ENCODE results near the gene MERTK. TPM values are rescaled to one million over a fixed set of nuclear protein-coding genes. Genes with fewer than 3 reads are reported as not detected.

The MERTK gene
- total and polyA plus RNA-seq, 2 experiments from 2014 or later, result 16.4 to 29.6 TPM

DNA sequence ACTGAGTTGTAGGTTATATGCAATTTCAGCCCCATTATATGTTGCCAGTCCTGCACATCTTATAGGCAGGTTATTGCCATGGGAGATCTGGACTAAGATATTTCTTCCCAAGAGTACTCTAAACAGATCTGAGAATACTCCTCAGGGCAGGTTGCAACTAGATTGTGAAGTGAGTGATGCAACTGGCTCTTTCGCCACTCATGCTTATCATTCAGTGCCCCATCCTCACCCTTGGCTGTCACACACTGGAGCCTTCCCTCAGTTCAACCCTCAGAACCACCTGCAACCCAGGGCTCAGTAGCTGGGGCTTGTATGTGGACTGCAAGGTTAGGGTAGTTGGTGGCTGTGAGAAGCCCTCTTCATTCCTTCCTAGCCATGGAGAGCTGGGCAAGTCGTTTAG, 14.1 kb downstream of the MERTK start:
- Histone ChIP-seq H3K27me3 (no peaks in the 10 kb centered on the region), H3K9me3 (ENCODE audit: low read depth) (no peaks in the 10 kb centered on the region), H3K27ac (no peak overlapping the region), H3K4me2 (no peak overlapping the region), H3K79me2 (peaks cover 89% of the 10 kb centered on the region), H3K4me1 (ENCODE audit: insufficient read depth) (peaks cover 36% of the 10 kb centered on the region), H2AFZ (no peak overlapping the region), H3K9me2 (replicated peaks; ENCODE audit: insufficient read depth) (no peaks in the 10 kb centered on the region), H4K20me1 (ENCODE audit: insufficient read depth, poor library complexity, severe bottlenecking) (no peaks in the 10 kb centered on the region), H3K36me3 (replicated peaks; ENCODE audit: insufficient read depth, low read depth) (no peaks in the 10 kb centered on the region), H3K4me3 (no peak overlapping the region)
- TF ChIP-seq EZH2phosphoT487 (IDR thresholded peaks at IDR 0.05; ENCODE audit: low read depth, severe bottlenecking, unreplicated experiment), result no peak
- TF ChIP-seq, protein P1, sequence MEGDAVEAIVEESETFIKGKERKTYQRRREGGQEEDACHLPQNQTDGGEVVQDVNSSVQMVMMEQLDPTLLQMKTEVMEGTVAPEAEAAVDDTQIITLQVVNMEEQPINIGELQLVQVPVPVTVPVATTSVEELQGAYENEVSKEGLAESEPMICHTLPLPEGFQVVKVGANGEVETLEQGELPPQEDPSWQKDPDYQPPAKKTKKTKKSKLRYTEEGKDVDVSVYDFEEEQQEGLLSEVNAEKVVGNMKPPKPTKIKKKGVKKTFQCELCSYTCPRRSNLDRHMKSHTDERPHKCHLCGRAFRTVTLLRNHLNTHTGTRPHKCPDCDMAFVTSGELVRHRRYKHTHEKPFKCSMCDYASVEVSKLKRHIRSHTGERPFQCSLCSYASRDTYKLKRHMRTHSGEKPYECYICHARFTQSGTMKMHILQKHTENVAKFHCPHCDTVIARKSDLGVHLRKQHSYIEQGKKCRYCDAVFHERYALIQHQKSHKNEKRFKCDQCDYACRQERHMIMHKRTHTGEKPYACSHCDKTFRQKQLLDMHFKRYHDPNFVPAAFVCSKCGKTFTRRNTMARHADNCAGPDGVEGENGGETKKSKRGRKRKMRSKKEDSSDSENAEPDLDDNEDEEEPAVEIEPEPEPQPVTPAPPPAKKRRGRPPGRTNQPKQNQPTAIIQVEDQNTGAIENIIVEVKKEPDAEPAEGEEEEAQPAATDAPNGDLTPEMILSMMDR (IDR thresholded peaks at IDR 0.05; ENCODE audit: poor library complexity), result no peak
- TF ChIP-seq EZH2 (IDR thresholded peaks at IDR 0.05; ENCODE audit: borderline replicate concordance), result no peak
- WGBS (ENCODE audit: low lambda C conversion rate, missing lambda C conversion rate), result 90% methylated on average over 2 of the region's 2 CpGs
- DNase-seq (ENCODE audit: low spot score), result no peak

DNA sequence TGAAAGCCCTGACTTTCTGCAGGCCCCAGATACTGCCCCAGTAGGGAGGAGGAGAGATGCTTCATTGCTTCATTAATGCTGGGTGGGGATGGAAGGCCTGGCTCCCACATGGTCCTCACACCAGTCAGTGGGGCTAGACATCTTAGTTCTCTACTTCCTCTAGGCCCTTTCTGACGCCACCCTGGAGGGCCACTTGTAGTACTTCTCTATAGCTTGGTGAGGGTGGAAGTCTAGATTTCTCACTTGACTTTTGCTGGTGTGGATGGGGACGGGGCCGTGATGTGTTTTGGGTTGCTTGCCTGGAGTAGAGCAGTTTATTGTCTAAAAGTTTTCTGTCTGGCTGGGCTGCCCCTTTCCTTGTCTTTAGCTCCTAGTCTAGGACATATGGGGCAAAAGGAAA, 18.7 kb downstream of the MERTK start:
- Histone ChIP-seq H3K4me3 (no peak overlapping the region), H3K36me3 (replicated peaks; ENCODE audit: insufficient read depth, low read depth) (no peaks in the 10 kb centered on the region), H3K9me3 (ENCODE audit: low read depth) (no peaks in the 10 kb centered on the region), H2AFZ (no peak overlapping the region), H3K4me1 (ENCODE audit: insufficient read depth) (peaks cover 31% of the 10 kb centered on the region), H3K9me2 (replicated peaks; ENCODE audit: insufficient read depth) (no peaks in the 10 kb centered on the region), H3K79me2 (peaks cover 95% of the 10 kb centered on the region), H3K27me3 (no peaks in the 10 kb centered on the region), H3K27ac (peak overlapping the region; percentile 53), H4K20me1 (ENCODE audit: insufficient read depth, poor library complexity, severe bottlenecking) (peaks cover 4% of the 10 kb centered on the region), H3K4me2 (no peak overlapping the region)
- no peak for DNase-seq (ENCODE audit: low spot score)
- no peak for TF ChIP-seq EZH2phosphoT487 (IDR thresholded peaks at IDR 0.05; ENCODE audit: low read depth, severe bottlenecking, unreplicated experiment)
- TF ChIP-seq EZH2 (IDR thresholded peaks at IDR 0.05; ENCODE audit: borderline replicate concordance), result no peak
- TF ChIP-seq, protein P1 (IDR thresholded peaks at IDR 0.05; ENCODE audit: poor library complexity), result no peak
- WGBS (ENCODE audit: low lambda C conversion rate, missing lambda C conversion rate), result 82% methylated on average over 3 of the region's 3 CpGs

DNA sequence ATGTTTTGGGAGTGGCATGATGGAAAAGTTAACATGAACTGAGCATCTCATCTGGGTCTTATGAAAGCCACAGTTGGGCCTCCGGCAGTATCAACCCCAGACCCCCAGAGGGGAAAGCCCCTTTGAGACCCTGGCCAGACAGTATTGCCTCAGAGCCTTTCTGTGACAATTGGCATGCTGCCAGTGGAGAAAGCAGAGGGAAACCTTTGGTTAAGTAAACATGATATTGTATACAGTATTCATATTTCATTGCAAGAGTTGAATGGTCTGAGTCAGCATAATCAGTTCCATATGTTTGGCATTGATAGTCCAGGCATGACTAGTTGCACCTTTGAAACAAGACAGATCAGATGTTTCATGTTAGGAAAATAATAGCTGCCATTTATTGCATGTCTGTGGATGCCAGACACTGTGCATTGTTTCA, 20.0 kb downstream of the MERTK start:
- H3K27me3 ChIP-seq, result no peaks in the 10 kb centered on the region
- peaks cover 91% of the 10 kb centered on the region for H3K79me2 ChIP-seq
- no peaks in the 10 kb centered on the region for H3K9me2 ChIP-seq (replicated peaks; ENCODE audit: insufficient read depth)
- H3K36me3 ChIP-seq (replicated peaks; ENCODE audit: insufficient read depth, low read depth), result no peaks in the 10 kb centered on the region
- H3K4me2 ChIP-seq, result peak overlapping the region; percentile 43
- no peak overlapping the region for H2AFZ ChIP-seq
- DNase-seq (ENCODE audit: low spot score), result peak; percentile 62
- no peak overlapping the region for H3K4me3 ChIP-seq
- peaks cover 36% of the 10 kb centered on the region for H3K4me1 ChIP-seq (ENCODE audit: insufficient read depth)
- TF ChIP-seq EZH2 (IDR thresholded peaks at IDR 0.05; ENCODE audit: borderline replicate concordance) (no peak), EZH2phosphoT487 (IDR thresholded peaks at IDR 0.05; ENCODE audit: low read depth, severe bottlenecking, unreplicated experiment) (no peak)
- TF ChIP-seq, protein P1 (IDR thresholded peaks at IDR 0.05; ENCODE audit: poor library complexity), result no peak
- peaks cover 4% of the 10 kb centered on the region for H4K20me1 ChIP-seq (ENCODE audit: insufficient read depth, poor library complexity, severe bottlenecking)
- no peaks in the 10 kb centered on the region for H3K9me3 ChIP-seq (ENCODE audit: low read depth)
- H3K27ac ChIP-seq, result peak overlapping the region; percentile 85
- WGBS (ENCODE audit: low lambda C conversion rate, missing lambda C conversion rate), result 30% methylated on average over 1 of the region's 1 CpG

DNA sequence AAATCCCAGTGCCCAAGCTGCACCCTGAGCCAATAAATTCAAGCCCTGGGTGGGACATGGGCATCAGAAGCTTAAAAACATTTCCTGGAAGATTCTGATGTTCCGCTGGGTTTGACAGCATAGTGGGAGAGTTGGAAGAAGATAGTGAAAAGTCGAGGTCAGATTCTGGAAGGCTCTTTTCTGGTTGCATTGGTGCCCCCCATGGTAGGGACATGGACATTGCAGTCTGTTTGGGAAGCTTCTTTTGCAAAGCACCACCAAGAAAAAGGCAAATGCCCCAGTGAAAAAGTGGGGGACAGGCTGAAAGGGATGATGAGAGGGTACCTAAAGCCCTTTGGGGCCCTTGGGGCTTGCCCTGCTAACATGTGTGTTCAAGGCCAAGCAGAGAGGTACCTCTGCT, 21.0 kb downstream of the MERTK start:
- no peaks in the 10 kb centered on the region for H3K36me3 ChIP-seq (replicated peaks; ENCODE audit: insufficient read depth, low read depth)
- H3K79me2 ChIP-seq, result peaks cover 90% of the 10 kb centered on the region
- no peaks in the 10 kb centered on the region for H3K9me3 ChIP-seq (ENCODE audit: low read depth)
- WGBS (ENCODE audit: low lambda C conversion rate, missing lambda C conversion rate), result 63% methylated on average over 2 of the region's 2 CpGs
- DNase-seq (ENCODE audit: low spot score), result no peak
- H3K9me2 ChIP-seq (replicated peaks; ENCODE audit: insufficient read depth), result no peaks in the 10 kb centered on the region
- peak overlapping the region; percentile 85 for H3K27ac ChIP-seq
- H4K20me1 ChIP-seq (ENCODE audit: insufficient read depth, poor library complexity, severe bottlenecking), result peaks cover 4% of the 10 kb centered on the region
- H3K4me3 ChIP-seq, result no peak overlapping the region
- H3K27me3 ChIP-seq, result no peaks in the 10 kb centered on the region
- no peak overlapping the region for H2AFZ ChIP-seq
- peak overlapping the region; percentile 63 for H3K4me2 ChIP-seq
- TF ChIP-seq, protein P1 (IDR thresholded peaks at IDR 0.05; ENCODE audit: poor library complexity), result peak; percentile 6
- TF ChIP-seq EZH2 (IDR thresholded peaks at IDR 0.05; ENCODE audit: borderline replicate concordance), result no peak
- no peak for TF ChIP-seq EZH2phosphoT487 (IDR thresholded peaks at IDR 0.05; ENCODE audit: low read depth, severe bottlenecking, unreplicated experiment)
- peaks cover 40% of the 10 kb centered on the region for H3K4me1 ChIP-seq (ENCODE audit: insufficient read depth)

Data from hepatocyte (in vitro differentiated cells).